ENCODE data around the gene HES3.

The HES3 gene

GRCh38 chr1:6276811-6277555 lies 33.0 kb downstream of the HES3 start:
- no peak overlapping the region for H3K4me3 ChIP-seq (ENCODE audit: low read depth, low read length)

GRCh38 chr1:6278263-6278662 lies 34.3 kb downstream of the HES3 start:
- no peak overlapping the region for H3K4me3 ChIP-seq (ENCODE audit: low read depth, low read length)

GRCh38 chr1:6279066-6279465 lies 35.1 kb downstream of the HES3 start:
- H3K4me3 ChIP-seq (ENCODE audit: low read depth, low read length), result no peak overlapping the region

DNA sequence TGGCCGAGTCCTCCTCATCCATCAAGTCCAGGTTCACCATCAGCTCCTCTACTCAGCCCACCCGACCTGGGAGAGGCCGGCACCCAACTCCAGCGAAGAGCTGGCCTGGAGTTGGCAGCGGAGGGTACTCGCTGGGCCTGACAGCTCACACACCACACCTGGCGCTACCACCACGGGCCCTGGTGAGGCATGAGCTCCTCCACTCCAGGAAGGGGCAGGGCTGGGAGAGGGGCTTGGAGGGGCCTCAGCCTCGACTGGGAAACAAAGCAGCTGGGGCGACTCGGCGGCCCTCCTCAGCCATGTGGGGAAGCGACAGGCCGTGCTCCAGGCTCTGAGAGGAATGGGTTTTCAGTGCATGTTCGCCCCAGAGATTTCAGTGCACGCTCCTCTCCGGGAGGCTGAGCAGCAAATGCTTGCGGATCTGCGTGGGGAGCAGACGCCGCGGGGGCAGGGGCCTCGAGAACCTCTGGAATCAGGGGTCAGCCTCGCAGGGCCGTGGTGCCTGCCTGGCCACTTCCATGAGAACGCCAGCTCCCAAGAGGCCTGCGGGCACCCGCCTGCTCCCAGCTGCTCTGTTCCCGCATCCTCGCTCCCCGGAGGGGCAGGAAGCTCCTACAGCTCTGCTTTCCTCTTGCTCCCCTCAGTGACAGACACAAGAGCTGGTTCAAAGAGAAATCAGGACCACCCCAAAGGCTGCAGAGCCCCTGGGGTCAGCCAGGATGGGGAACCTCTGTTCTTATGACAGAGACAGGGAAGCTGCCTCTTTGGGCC lies 35.8 kb downstream of the HES3 start:
- no peak overlapping the region for H3K4me3 ChIP-seq (ENCODE audit: low read depth, low read length)

GRCh38 chr1:6280761-6281451 lies 36.9 kb downstream of the HES3 start:
- no peak overlapping the region for H3K4me3 ChIP-seq (ENCODE audit: low read depth, low read length)

DNA sequence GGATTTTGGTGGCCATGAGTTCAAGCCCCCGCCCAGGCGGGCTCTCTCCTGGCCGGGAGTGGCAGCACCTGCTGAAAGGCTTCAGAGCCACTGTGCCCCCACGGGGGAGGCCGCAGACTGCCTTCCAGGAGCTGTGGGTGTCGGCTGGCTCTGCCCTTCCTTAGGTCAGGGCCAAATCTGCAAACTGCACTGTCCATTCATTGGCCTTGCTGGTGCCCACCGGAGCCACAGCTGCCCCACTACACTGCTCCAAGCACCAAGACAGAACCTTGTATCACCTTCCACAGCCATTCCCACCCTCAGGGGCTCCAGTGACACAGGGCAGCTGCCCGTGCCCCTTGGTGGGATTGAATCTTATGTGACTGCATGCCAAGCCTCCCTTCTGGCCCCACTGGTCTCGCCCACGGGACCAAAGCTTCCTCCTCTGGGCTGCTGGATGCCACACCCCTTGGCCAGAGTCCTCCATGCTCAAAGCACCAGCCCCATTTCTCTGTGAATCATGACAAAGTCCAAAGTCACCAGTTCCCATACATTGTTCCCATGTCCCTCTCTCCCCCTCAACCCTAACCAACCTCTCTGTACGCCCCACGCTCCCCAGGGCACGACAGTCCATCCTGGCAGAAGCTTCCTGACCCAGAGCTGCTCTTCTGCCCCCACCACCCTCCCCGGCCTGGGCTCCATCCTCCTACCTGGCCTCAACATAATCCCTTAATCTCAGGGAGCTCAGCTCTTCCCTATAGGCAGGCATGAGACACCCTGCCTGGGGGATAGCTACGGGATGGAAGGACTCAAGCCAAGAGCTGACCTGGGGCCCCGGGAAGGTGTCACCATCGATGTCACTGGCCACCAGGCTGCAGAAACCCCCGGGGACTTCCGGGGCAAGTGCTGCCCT lies 37.8 kb downstream of the HES3 start:
- H3K4me3 ChIP-seq (ENCODE audit: low read depth, low read length), result no peak overlapping the region

DNA sequence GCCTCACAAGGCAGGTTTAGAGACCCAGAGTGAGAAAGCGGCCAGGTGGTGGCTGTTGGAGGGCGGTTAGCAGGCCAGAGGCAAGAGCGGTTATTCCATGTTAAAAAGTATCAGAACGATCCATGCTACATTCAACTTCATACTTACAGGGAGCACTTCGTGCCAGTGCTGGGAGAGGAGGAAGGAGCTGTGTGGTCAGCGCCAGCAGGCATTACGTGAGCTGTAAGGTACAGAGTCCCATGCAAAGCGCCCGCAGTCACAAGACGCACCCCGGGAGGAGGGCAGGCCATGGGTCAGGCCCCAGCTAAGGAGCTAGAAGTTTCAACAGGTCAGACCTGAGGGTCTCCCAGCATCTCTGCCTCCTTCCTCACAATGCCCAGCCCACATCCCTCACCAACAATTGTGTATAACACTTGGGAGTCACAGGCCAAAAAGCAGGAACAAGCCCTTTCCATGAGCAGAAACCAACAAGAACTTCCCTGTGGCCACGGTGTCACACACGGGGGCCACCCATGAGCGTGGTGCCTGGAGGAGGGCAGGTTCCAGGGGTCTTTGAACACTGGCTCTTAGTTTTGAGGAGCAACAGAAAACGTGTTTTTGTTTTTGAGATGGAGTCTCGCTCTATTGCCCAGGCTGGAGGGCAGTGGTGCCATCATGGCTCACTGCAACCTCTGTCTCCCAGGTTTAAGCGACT lies 38.7 kb downstream of the HES3 start:
- no peak overlapping the region for H3K4me3 ChIP-seq (ENCODE audit: low read depth, low read length)

DNA sequence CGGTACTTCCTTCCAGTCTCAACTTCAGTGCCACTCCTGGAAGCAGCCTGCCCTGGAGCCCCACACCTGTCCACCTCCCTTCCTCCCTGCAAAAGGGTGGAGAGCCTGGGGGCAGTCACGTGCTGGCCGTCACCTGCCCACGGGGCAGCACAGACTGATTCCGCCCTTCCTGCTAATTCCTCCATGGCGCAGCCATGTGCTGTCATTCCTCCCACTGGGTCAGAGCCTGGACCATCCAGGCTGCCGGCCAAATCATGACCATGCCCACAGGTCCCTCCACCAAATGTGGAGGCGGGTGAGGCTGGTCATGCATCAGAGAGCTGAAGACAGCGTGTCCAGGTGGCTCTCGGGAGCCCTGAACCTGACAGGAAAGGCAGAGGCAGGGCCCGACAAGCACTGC lies 41.4 kb downstream of the HES3 start:
- no peak overlapping the region for H3K4me3 ChIP-seq (ENCODE audit: low read depth, low read length)

GRCh38 chr1:6286266-6286665 lies 42.3 kb downstream of the HES3 start:
- no peak overlapping the region for H3K4me3 ChIP-seq (ENCODE audit: low read depth, low read length)

- no peak overlapping the region for H3K4me3 ChIP-seq (ENCODE audit: low read depth, low read length)
These were observed 43.0 kb downstream of the HES3 start for GRCh38 chr1:6287029-6287428.

- no peak overlapping the region for H3K4me3 ChIP-seq (ENCODE audit: low read depth, low read length)
These were observed 43.5 kb downstream of the HES3 start for GRCh38 chr1:6287431-6287886.

- no peak overlapping the region for H3K4me3 ChIP-seq (ENCODE audit: low read depth, low read length)
These were observed 44.0 kb downstream of the HES3 start for GRCh38 chr1:6288026-6288425.

DNA sequence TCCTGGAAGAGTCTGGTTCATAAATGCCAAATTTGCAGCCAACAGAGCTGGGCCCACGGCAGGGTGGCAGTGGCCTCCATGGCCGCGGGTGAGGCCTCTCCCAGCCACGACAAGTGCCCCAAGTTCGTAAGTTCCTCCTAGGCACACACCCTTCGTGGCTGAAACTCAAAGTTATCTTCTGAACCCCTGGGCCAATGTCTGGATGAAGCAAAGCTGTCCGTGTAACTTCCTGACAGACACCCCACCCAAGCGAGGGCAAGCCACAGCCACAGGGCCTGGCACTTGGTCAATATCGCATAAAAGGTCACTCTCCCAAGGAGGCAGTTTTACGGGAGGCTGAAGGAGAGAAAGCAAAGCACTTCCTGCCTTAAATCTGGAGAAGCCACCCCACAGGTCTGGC lies 44.7 kb downstream of the HES3 start:
- H3K4me3 ChIP-seq (ENCODE audit: low read depth, low read length), result no peak overlapping the region

DNA sequence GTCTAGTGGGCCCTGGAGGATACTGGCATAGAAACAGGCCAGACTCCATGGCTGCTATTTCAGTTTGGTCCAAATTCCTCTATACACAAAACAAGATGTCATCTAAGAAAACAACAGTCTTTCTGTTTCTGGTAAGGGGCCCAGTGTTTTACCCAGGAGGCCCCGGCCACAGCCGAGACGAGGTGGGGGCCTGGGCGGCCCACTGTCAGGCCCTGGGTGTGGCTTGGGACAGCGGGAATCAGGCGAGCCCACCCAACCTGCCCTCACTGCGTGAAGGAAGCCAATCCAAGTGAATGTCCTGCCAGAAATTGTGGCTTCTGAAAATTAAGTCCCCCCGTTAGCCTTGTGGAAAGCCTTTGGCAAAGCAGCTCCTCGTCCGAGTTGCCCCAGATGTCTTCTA lies 48.1 kb downstream of the HES3 start:
- no peak overlapping the region for H3K4me3 ChIP-seq (ENCODE audit: low read depth, low read length)

DNA sequence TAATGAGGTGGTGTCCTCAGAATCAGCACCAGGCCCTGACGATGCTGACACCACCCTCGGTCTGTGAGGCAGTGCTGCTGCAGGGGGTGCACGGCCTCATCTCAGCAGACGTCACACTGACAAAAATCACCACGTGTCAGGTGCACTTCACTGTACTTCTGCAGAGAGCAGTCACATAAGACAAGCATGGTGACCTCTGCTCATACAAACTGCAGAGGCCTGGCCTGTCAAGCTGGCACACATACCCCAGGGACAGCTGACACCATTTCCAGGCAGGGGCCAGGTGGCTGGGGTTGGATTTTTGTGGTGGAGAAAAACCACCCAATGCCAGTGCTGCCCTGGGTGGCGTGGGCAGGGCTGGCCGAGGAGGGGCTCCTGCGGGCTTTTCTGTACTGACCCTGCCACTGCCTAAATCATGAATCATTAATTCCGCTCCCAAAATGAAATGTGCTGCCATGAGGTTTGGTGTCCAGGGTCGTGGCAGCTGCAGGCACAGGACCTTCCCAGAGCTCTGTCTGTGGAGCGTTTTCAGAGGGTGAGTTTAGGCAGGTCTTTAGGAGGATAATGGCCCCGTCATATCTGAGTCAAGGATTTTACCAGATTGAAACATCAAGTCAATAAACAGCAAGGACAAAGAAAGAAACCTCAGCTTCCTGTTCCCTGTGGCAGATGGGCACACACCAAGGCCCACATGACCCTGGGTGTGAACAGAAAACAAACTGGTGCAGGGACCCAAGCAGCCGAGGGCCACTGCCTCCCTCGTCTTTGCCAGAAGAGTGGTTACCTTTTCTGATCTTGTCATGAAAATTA lies 50.3 kb downstream of the HES3 start:
- H3K4me3 ChIP-seq (ENCODE audit: low read depth, low read length), result no peak overlapping the region

DNA sequence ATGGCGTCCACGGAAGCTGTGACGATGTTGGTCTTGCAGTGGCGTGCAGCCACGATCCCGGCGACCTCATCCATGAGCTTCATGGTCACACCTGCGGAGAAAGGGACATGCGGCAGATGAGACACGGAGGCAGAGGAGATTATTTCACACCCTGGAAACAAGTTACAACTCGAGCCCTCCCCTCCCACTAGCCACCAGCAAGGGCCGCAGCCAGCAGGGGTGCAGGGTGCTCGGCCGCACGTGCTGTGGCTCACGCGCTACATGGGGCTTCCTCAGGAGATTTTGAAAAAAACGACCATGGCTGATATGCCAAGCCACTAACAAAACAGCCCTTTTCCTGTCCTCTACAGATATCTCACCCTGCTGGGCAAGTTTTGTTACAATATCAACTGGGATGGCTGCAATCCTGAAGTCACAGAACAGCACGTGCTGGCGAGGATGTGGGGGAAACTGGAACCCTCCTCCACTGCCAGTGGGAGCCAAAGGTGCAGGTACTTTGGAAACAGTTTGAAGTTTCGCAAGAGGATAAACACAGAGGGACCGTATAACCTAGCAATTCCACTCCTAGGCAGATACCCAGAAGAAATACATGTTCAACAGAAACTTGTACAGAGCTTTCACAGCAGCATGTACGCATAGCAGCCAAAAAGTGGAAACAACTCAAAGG lies 51.0 kb downstream of the HES3 start:
- no peak overlapping the region for H3K4me3 ChIP-seq (ENCODE audit: low read depth, low read length)
